ENCODE results near the gene AGR2.
"Not testable (repeated sequence)": the region's sequence is repeated elsewhere in the genome, so short reads cannot be mapped to it uniquely, and the experiment has no call there.

The AGR2 gene

DNA sequence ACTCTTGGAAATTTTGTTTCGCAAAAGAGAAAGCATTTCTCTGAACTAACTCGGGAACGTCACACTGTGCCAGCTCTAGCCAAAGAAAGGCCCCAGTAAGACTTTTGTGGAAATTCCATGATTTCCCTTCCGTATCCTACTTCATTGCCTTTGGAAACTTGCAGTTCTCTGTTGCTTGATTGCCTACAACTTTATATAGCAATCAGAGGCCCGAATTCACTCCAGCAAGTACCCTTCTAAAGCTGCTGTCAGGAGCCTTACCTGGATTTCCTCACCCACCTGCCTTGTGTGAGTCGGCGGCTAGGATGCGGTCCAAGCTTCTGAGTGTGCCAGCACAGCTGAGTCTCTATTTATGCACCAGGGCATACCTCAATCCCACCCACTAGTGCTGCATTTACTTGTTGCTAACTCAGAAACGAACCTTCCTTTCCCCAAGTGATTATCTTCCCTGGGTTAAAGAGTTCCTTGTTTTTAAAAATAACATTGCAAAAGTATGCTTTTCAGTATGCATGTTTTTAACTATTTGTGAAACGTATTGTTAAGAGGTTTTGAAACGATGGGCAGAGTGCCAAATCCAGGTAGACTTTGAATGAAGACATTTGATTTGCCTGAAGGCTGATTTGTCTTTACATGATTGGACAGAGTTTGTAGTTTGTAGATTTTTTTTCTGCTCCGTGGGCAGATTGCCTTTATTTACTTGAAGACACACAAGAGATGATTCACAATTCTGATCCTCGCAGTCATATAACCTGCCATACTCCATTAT lies at the start of gene AGR2:
Gene AGR2 (minus strand): TSS at position 326 of the 766 bp plus-strand sequence. CDS start 3,203 bp downstream, outside the sequence.
- in situ Hi-C loops (cut with HindIII; ENCODE audit: low pct_ligation_motif_present, low pct_unique_long_range_greater_than_20kb, low sequenced_read_pairs): no loop called here
- DNase-seq: no peak

DNA sequence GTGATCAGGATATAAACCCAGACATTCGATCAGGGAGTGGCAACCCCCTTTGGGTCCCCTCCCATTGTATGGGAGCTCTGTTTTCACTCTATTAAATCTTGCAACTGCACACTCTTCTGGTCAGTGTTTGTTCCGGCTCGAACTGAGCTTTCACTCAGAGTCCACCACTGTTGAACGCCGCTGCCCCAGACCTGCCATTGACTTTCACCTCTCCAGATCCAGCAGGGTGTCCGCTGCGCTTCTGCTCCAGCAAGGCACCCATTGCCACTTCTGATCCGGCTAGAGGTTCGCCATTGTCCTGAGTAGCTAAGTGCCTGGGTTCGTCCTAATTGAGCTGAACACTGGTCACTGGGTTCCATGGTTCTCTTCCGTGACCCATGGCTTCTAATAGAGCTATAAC lies 48.4 kb upstream of the AGR2 start:
- in situ Hi-C loops (cut with HindIII; ENCODE audit: low pct_ligation_motif_present, low pct_unique_long_range_greater_than_20kb, low sequenced_read_pairs): not testable (repeated sequence)

DNA sequence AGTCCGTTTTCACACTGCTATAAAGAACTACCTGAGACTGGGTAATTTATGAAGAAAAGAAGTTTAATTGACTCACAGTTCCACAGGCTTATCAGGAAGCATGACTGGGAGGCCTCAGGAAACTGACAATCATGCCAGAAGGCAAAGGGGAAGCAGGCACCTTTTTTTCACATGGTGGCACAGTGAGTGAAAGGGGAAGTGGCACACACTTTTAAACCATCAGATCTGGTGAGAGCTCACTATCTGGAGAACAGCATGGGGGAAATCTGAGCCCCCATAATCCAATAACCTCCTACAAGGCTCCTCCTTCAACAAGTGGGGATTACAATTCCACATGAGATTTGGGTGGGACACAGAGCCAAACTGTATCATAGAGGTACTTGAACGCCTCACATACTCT lies 47.0 kb upstream of the AGR2 start:
- in situ Hi-C loops (cut with HindIII; ENCODE audit: low pct_ligation_motif_present, low pct_unique_long_range_greater_than_20kb, low sequenced_read_pairs): no loop called here
- no peak for DNase-seq

More for the DNA sequence above, 48.4 kb upstream of the AGR2 start:
- not testable (repeated sequence) for DNase-seq

DNA sequence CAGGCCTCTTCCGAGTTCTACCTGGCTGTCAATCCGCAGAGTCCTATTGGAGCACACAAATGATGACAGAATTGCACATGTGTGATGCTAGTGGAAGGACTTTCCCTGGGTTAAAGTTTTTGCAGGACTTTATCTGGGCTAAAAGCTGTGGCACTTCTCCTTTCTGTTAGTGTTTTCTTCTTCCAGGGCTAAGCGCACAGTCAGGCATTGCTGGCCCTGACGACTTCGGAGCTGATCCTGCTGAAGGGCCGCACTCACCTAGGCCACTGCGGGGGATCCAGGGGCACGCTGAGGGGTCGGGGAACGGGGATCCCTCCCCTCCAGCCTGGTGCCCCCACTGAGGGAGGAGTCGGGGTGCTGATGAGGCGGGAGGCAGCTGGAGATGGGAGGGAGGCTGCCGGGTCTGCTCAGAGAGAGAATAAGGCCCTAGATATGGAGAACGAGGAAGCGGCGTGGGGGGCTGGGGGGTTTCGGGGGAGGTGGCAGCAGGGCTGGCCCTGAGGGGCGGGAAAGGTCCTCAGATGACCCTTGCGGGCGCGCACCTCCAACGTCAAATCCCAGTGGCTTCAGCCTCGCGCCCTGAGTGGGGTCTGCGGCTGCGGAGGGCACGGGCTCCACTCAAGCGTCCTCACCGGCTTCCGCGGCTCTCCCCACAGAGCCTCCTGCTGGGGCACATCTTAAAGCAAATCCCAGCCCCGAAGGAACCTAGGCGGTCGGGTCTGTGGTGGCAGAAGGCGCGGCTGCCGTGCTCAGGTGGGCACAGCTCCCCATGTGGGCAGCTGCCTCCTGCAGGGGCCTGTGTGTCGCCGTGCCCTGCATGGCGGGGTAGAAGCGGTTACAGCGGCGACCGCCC lies 46.0 kb upstream of the AGR2 start:
- in situ Hi-C loops (cut with HindIII; ENCODE audit: low pct_ligation_motif_present, low pct_unique_long_range_greater_than_20kb, low sequenced_read_pairs): no loop called here
- no peak for DNase-seq

- DNase-seq: no peak
- in situ Hi-C loops (cut with HindIII; ENCODE audit: low pct_ligation_motif_present, low pct_unique_long_range_greater_than_20kb, low sequenced_read_pairs): no loop called here
Observed at GRCh38 chr7:16849296-16850148, 44.7 kb upstream of the AGR2 start.

DNA sequence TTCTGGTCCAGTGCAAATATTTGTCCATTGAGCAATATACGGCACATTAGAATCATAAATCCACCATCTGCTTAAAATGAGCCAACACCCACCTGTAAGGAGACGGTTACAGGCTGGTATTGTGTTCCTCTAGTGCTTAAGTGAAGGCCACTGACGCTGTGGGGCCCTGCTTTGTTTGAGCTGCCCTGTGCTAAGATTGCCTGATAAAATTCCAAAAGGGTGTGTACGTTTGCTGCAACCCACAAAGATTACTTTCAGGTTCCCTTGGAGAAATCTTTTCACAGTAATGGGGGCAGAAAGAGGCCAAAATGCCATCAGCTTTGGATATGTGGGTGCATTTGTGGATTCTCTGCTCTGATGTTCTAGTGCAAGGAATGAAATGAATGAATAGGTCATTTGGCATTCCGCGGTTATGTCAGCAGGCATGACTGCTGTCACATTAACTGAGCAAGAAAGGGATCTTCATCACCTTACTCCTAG lies 42.6 kb upstream of the AGR2 start:
- in situ Hi-C loops (cut with HindIII; ENCODE audit: low pct_ligation_motif_present, low pct_unique_long_range_greater_than_20kb, low sequenced_read_pairs): no loop called here
- DNase-seq: no peak

GRCh38 chr7:16846601-16847165 lies 41.9 kb upstream of the AGR2 start:
- no peak for DNase-seq
- in situ Hi-C loops (cut with HindIII; ENCODE audit: low pct_ligation_motif_present, low pct_unique_long_range_greater_than_20kb, low sequenced_read_pairs): no loop called here

DNA sequence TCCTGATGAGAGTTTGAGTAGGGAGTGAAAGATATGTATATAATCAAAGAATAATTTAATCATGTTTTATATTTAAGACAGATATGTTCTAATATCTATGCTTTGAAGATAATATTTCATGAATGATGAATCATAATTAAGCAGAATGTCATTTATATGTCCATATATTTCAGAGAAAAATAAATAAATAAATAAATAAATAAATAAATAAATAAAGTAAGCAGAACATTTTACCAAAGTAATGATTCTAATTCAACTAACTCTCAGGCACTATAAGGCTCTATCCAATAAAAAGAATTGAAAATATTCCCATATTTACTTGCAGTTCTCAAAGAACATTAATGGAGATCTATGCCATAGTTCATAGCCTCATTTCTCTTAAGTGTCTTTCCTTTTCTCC lies 40.9 kb upstream of the AGR2 start:
- in situ Hi-C loops (cut with HindIII; ENCODE audit: low pct_ligation_motif_present, low pct_unique_long_range_greater_than_20kb, low sequenced_read_pairs): no loop called here
- DNase-seq: no peak

- in situ Hi-C loops (cut with HindIII; ENCODE audit: low pct_ligation_motif_present, low pct_unique_long_range_greater_than_20kb, low sequenced_read_pairs): no loop called here
Observed at GRCh38 chr7:16841681-16842080, 36.9 kb upstream of the AGR2 start.

DNA sequence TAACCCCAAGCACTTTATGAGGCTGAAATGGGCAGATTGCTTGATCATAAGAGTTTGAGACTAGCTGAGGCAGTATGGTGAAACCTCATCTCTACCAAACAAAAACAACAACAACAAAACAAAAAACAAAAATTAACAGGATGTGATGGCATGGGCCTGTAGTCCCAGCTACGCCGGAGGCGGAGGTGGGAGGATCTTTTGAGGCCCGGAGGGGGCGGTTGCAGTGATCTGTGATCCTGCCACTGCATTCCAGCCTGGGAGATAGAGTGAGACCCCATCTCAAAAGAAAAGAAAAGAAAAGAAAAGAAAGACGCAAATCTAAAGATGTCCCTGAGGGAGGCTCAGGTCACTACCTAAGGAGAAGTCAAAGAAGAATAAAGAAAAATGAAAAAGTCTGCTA lies 35.3 kb upstream of the AGR2 start:
- in situ Hi-C loops (cut with HindIII; ENCODE audit: low pct_ligation_motif_present, low pct_unique_long_range_greater_than_20kb, low sequenced_read_pairs): no loop called here
- no peak for DNase-seq

More at GRCh38 chr7:16841681-16842080, 36.9 kb upstream of the AGR2 start:
- DNase-seq: no peak

GRCh38 chr7:16839646-16840045 lies 34.8 kb upstream of the AGR2 start:
- DNase-seq: no peak
- in situ Hi-C loops (cut with HindIII; ENCODE audit: low pct_ligation_motif_present, low pct_unique_long_range_greater_than_20kb, low sequenced_read_pairs): no loop called here

DNA sequence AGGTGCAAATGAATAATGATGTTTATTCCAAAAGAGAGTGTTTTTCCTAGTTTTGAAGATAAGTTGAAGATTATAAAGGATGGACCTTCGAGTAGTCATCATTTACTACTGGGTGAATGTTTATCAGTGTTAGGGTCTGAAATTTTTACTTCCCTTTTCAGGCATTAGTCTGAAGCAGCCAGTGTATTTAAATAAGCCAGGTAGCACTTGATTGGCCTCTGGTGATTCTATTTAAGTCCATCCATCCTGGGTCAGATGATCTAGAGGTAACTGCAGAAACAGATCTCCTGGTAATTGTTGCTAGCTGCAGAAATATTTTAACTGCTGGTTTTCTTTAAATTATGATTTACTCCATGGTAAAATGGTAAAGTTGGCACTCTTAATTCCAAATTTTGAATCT lies 34.1 kb upstream of the AGR2 start:
- in situ Hi-C loops (cut with HindIII; ENCODE audit: low pct_ligation_motif_present, low pct_unique_long_range_greater_than_20kb, low sequenced_read_pairs): no loop called here
- no peak for DNase-seq

- no peak for DNase-seq
- in situ Hi-C loops (cut with HindIII; ENCODE audit: low pct_ligation_motif_present, low pct_unique_long_range_greater_than_20kb, low sequenced_read_pairs): no loop called here
Observed at GRCh38 chr7:16838386-16838785, 33.6 kb upstream of the AGR2 start.

- DNase-seq: no peak
- in situ Hi-C loops (cut with HindIII; ENCODE audit: low pct_ligation_motif_present, low pct_unique_long_range_greater_than_20kb, low sequenced_read_pairs): no loop called here
Observed at GRCh38 chr7:16836481-16836880, 31.7 kb upstream of the AGR2 start.

GRCh38 chr7:16833373-16833772 lies 28.6 kb upstream of the AGR2 start:
- in situ Hi-C loops (cut with HindIII; ENCODE audit: low pct_ligation_motif_present, low pct_unique_long_range_greater_than_20kb, low sequenced_read_pairs): no loop called here
- DNase-seq: no peak

DNA sequence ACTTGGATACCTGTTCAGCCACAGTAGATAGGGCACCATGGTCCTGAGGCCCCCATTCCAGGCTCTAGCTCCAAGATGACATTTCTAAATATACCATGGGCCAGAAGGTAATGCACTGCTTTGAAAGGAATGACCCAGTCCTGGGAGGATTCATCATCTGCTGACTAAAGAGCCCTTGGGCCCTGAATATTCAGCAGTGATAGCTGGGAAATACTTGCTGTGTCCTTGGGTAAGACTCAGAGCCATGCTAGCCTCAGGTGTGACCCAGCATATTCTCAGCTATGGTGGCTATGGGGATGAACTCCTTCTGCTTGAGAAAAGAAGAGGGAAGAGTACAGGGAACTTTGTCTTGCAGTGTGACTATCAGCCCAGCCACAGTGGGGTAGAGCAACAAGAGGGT lies 21.3 kb upstream of the AGR2 start:
- DNase-seq: no peak
- in situ Hi-C loops (cut with HindIII; ENCODE audit: low pct_ligation_motif_present, low pct_unique_long_range_greater_than_20kb, low sequenced_read_pairs): no loop called here

- no peak for DNase-seq
- in situ Hi-C loops (cut with HindIII; ENCODE audit: low pct_ligation_motif_present, low pct_unique_long_range_greater_than_20kb, low sequenced_read_pairs): no loop called here
Observed at GRCh38 chr7:16822029-16822428, 17.2 kb upstream of the AGR2 start.

DNA sequence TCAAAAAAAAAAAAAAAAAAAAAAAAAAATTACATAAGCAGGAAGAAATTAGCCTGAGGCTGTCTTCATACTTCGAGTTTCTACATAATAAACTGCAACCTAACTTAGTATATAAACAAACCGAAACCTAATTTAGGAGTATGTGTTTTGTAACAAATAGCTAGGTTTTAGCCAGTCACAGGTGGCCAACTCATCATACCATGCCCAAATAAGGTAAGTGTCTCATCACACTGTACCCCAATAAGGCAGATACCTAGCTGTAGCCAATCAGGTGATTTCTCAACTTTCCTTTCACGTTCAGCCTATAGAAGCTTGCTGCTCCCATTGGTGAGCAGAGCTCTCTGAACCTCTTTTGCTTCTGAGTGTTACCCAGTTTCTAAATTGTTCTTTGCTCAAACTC lies 13.9 kb upstream of the AGR2 start:
- in situ Hi-C loops (cut with HindIII; ENCODE audit: low pct_ligation_motif_present, low pct_unique_long_range_greater_than_20kb, low sequenced_read_pairs): no loop called here
- DNase-seq: no peak
